Sigmoid colon (tissue), 7 donors: ENCODE results near the gene SDC4. TPM values are rescaled to one million over a fixed set of nuclear protein-coding genes. Genes with fewer than 3 reads are reported as not detected.

Source experiments
- DNase-seq: peaks from one replicate; pipeline ENCODE4 v3.0.0-alpha.2; 2019
- H3K27ac ChIP-seq, 4 donors: fragments of 200-600 bp; sonication (generic); one replicate each; pipeline ENCODE4 v1.5.1; 2016 to 2019; ENCODE audit warnings: mild to moderate bottlenecking in 1 of 4
- H3K27me3 ChIP-seq, 3 donors: fragments of 200-600 bp; sonication (generic); one replicate each; pipeline ENCODE4 v1.5.1; 2019; ENCODE audit warnings: mild to moderate bottlenecking in 1 of 3
- H3K36me3 ChIP-seq, 4 donors: fragments of 200-600 bp; sonication (generic); one replicate each; pipeline ENCODE4 v1.5.1; 2016 to 2019
- H3K4me1 ChIP-seq, 4 donors: fragments of 200-600 bp; sonication (generic); one replicate each; pipeline ENCODE4 v1.5.1; 2017 to 2019
- H3K4me3 ChIP-seq, 4 donors: fragments of 200-600 bp; sonication (generic); one replicate each; pipeline ENCODE4 v1.5.1; 2017 to 2019; ENCODE audit warnings: mild to moderate bottlenecking in 2 of 4, moderate library complexity in 1 of 4
- H3K9me3 ChIP-seq, 4 donors: fragments of 200-600 bp in 3 of 4; sonication (generic) in 3 of 4; one replicate each; pipeline versions ENCODE4 v1.5.1 to v1.6.1; 2013 to 2019
- CTCF ChIP-seq, 4 experiments: fragments of 450-650 bp in 3 of 4; fragments of 200-600 bp in 1 of 4; IDR thresholded peaks; one replicate each; pipeline ENCODE4 v1.5.1; 2016 to 2019; ENCODE audit warnings: antibody characterized with exemption in 4 of 4, mild to moderate bottlenecking in 3 of 4, moderate library complexity in 2 of 4
- EP300 ChIP-seq, 4 donors: sonication (generic); formaldehyde crosslinking; IDR thresholded peaks; one replicate each; pipeline ENCODE4 v1.6.1; 2017; ENCODE audit warnings: antibody characterized with exemption in 4 of 4
- POLR2A ChIP-seq, 2 donors: fragments of 450-650 bp; IDR thresholded peaks; one replicate each; pipeline ENCODE4 v1.6.1; 2016; ENCODE audit warnings: antibody characterized with exemption in 2 of 2, mild to moderate bottlenecking in 2 of 2, moderate library complexity in 2 of 2
- POLR2AphosphoS5 ChIP-seq, 4 donors: sonication (generic); formaldehyde crosslinking; IDR thresholded peaks; one replicate each; pipeline ENCODE4 v1.6.1; 2017; ENCODE audit warnings: antibody characterized with exemption in 4 of 4
- WGBS, 2 donors: extraction: QIAGEN DNeasy Blood & Tissue Kit; methylation state at CpG; one replicate each; pipeline ENCODE4 v1.1.7; 2013; 5-methylcytosine and 5-hydroxymethylcytosine counted together
- intact Hi-C: fragments of 100-400 bp; cut with DNase I; formaldehyde crosslinking; loops from one replicate; pipeline ENCODE4 v1.15.1; 2023
- polyA plus RNA-seq, 3 donors: library from polyadenylated mRNA; stranded (reverse); fragments of 200-250 nt; gene quantifications; one replicate each; pipeline ENCODE4 v1.2.3, GENCODE V29; 2013
- total RNA-seq, 4 donors: library from RNA; depleted of rRNA; stranded (reverse); fragments of >200 nt; gene quantifications; one replicate each; pipeline ENCODE4 v1.1.0, GENCODE V29; 2016
- donor health status: healthy with polysubstance abuse.
- donor health status: Bipolar disorder and iron deficiency.
- donor health status: healthy.

Gene SDC4
- total and polyA plus RNA-seq, 7 donors: 22.2 to 149 (median 79.9) TPM

DNA sequence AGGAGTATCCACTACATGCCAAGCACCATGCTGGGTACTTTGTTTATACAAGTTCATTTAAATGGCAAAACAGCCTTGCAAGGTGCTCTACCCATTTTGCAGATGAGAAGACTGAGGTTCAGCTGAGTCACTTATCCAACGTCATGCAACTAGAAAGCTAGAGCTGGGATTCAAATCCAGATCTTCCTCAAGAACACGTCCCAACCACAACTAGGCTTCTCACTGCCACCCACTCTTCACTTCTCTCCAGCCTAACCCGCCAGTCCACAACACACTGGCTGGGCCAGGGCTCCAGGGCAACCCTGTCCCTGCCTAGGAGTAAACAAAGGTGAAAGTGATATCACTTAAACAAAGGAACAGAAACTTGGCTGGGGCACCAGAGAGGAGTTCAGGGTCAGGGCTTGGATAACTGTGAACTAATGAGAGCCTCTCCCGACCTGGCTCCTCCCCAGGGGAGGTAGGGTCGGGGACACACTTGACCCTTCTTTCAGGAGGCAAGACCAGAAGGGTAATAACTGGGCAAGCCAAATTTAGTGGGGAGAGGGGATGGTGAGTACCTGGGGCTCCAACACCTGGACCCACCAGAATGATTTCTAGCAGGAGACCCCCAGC, 7.9 kb downstream of the SDC4 start:
- no peak for DNase-seq
- intact Hi-C loops: loop anchor here (10.0 kb wide), 2 partner anchors 1206 to 2004 kb away; no protein-coding TSS in a partner anchor
- H3K9me3 ChIP-seq: no peaks in the 10 kb centered on the region

DNA sequence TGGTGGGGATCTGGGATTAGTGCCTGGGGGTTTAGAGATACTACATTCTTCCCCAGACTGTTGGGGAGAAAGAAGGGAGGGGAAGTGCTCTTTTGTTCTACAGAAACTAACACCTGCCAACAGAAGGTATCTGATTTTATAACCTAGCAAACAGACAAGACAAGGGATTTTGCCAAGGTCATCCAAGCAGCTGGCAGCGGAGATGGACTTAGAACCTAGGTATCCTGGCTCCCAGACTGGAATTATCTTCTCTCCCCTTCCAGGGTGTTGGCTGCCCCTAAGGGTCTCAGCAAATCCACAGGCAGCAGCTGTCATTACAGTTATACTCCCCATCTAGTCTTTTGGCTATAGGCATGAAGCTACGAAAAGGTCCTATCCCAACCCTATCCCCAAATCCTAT, 8.4 kb downstream of the SDC4 start:
- H3K27ac ChIP-seq: peak overlapping the region; percentile 94 to 99 (median 97)
- no peaks in the 10 kb centered on the region for H3K9me3 ChIP-seq
- DNase-seq: no peak
- intact Hi-C loops: loop anchor here (5.0 to 10.0 kb wide), 3 partner anchors 108 to 2005 kb away; no protein-coding TSS in a partner anchor
- H3K4me3 ChIP-seq: no peak overlapping the region
- H3K4me1 ChIP-seq: peaks cover 6 to 95% (median 89%) of the 10 kb centered on the region in 4 donors
- TF ChIP-seq POLR2AphosphoS5 (IDR thresholded peaks at IDR 0.05) (no peak), EP300 (IDR thresholded peaks at IDR 0.05) (no peak), CTCF (IDR thresholded peaks at IDR 0.05) (no peak), POLR2A (IDR thresholded peaks at IDR 0.05) (no peak)
- 40 to 79% methylated on average over 2 of the region's 2 CpGs for WGBS, 2 donors
- peaks cover 6 to 24% (median 9%) of the 10 kb centered on the region in 4 donors for H3K36me3 ChIP-seq
- H3K27me3 ChIP-seq: no peaks in the 10 kb centered on the region

More for the DNA sequence above, 7.9 kb downstream of the SDC4 start:
- H3K4me3 ChIP-seq: no peak overlapping the region
- TF ChIP-seq POLR2A (IDR thresholded peaks at IDR 0.05) (no peak), EP300 (IDR thresholded peaks at IDR 0.05) (no peak), CTCF (IDR thresholded peaks at IDR 0.05) (no peak), POLR2AphosphoS5 (IDR thresholded peaks at IDR 0.05) (no peak)
- peaks cover 4 to 18% (median 5%) of the 10 kb centered on the region in 4 donors for H3K36me3 ChIP-seq
- no peaks in the 10 kb centered on the region for H3K27me3 ChIP-seq
- WGBS, 2 donors: 25 to 62% methylated on average over 5 of the region's 5 CpGs
- peak overlapping the region; percentile 94 to 99 (median 97) for H3K27ac ChIP-seq
- peaks cover 6 to 100% (median 95%) of the 10 kb centered on the region in 4 donors for H3K4me1 ChIP-seq

DNA sequence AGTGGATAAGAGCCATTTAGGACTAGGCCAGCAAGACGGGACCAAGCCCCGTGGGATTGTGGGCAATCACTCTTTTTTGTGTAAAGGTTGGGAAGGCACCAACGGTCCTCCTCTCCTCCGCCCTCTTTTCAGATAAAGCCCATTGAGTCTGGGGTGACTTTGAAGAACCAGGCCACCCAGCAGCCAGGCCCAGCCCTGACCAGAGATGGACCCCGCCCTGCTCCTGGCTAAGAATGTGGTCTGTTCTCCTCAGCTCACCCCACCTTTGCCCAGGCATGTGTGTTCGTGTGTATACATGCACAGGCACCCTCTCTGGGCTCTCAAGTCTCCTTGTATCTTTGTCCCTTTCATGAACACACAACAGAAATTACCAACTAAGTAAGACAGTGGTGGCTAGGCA, 9.1 kb downstream of the SDC4 start:
- H3K27ac ChIP-seq: peak overlapping the region; percentile 94 to 99 (median 97)

DNA sequence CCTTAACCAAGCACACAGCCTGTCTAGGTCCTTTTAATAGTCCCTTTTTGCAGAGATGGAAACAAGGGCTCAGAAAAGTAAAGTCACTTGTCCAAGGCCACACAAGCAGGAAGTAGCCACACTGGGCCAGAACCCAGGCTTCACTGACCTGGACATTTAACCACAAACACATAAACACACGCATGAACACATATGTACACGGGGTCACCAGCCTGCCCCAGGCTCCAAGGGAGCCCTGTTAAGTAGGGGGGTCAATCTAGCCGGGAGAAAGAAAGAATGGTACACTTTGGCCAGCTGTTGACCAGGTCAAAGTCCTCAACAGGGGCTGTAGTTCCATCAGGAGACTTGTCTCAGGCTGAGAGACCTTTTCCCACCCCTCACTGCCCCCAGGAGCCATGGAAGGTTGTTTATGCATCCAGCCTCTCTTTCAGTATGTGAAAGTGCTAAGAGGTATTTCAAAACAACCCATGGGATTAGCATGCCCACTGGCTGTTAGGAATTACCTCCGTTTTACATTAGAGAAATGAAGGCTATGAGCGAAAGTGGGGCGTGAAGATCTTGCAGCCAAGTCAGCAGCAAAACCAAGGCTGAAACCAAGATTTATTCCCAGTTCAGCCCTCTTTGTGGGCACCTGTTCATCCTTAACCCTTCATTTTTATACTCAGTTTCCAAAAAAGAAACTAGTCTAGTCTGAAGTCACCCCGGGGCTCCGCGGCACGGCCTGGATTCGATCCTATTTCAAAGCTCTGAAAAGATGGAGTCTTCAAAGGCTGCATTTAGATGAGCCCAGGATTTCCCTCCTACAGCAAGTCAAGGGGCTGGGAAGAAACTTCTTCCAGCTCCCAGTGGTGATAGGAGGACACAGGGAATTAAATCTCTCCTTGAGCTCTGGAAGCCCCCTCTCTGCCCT, 9.8 kb downstream of the SDC4 start:
- intact Hi-C loops: loop anchor here (5.0 kb wide), 1 partner anchor 109 kb away; no protein-coding TSS in a partner anchor
- peak overlapping the region; percentile 94 to 99 (median 97) for H3K27ac ChIP-seq
- H3K27me3 ChIP-seq: no peaks in the 10 kb centered on the region
- H3K4me3 ChIP-seq: peak overlapping the region in 1 of 4 donors; percentile 12
- TF ChIP-seq POLR2AphosphoS5 (IDR thresholded peaks at IDR 0.05) (no peak), POLR2A (IDR thresholded peaks at IDR 0.05) (no peak), CTCF (IDR thresholded peaks at IDR 0.05) (no peak), EP300 (IDR thresholded peaks at IDR 0.05) (no peak)
- 69 to 88% methylated on average over 11 of the region's 11 CpGs for WGBS, 2 donors
- H3K36me3 ChIP-seq: peaks cover 6 to 38% (median 14%) of the 10 kb centered on the region in 4 donors
- peaks cover 6 to 81% (median 75%) of the 10 kb centered on the region in 4 donors for H3K4me1 ChIP-seq
- no peaks in the 10 kb centered on the region for H3K9me3 ChIP-seq
- DNase-seq: no peak

More for the DNA sequence above, 9.1 kb downstream of the SDC4 start:
- Histone ChIP-seq H3K36me3 (peaks cover 6 to 31% (median 11%) of the 10 kb centered on the region in 4 donors), H3K4me3 (no peak overlapping the region), H3K27me3 (no peaks in the 10 kb centered on the region), H3K9me3 (no peaks in the 10 kb centered on the region), H3K4me1 (peaks cover 6 to 88% (median 82%) of the 10 kb centered on the region in 4 donors)
- 21 to 76% methylated on average over 6 of the region's 6 CpGs for WGBS, 2 donors
- TF ChIP-seq EP300 (IDR thresholded peaks at IDR 0.05) (no peak), POLR2AphosphoS5 (IDR thresholded peaks at IDR 0.05) (no peak)
- DNase-seq: no peak
- intact Hi-C loops: loop anchor here (5.0 kb wide), 1 partner anchor 108 kb away; no protein-coding TSS in a partner anchor
